H1 (cell line): ENCODE measurements around the gene MIS18A. TPM values are rescaled to one million over a fixed set of nuclear protein-coding genes. Genes with fewer than 3 reads are reported as not detected.
A peak's percentile ranks its signal among the peaks of the same experiment; 100 is the strongest.

Experiments
- CBX8 ChIP-seq: fragments of 300-800, 300-1000 bp; sonication (generic); IDR thresholded peaks from 2 replicates; pipeline ENCODE4 v1.7.1; 2016; ENCODE audit warnings: low read depth, low read length, borderline replicate concordance
- EP300 ChIP-seq, 2 experiments: IDR thresholded peaks; 1 replicate in 1 of 2; 2 replicates in 1 of 2; pipeline ENCODE4 v1.6.1; 2011 to 2012; ENCODE audit warnings: low read depth in 2 of 2, low read length in 2 of 2, mild to moderate bottlenecking in 2 of 2, borderline replicate concordance in 1 of 2, inconsistent platforms in 1 of 2, moderate library complexity in 1 of 2
- KDM4A ChIP-seq: IDR thresholded peaks from one replicate; pipeline ENCODE4 v1.7.1; 2012; ENCODE audit warnings: low read depth, mild to moderate bottlenecking, moderate library complexity, low read length, inconsistent platforms; ENCODE audit not compliant: severe bottlenecking
- KDM5A ChIP-seq: fragments of 200-600 bp; IDR thresholded peaks from 2 replicates; pipeline ENCODE4 v1.7.1; 2012; ENCODE audit warnings: mild to moderate bottlenecking, low read length, inconsistent platforms, mixed read lengths
- NRF1 ChIP-seq: IDR thresholded peaks from 2 replicates; pipeline ENCODE4 v1.6.1; 2011; ENCODE audit warnings: mild to moderate bottlenecking, low read depth, low read length, improper control_type of control experiment
- PHF8 ChIP-seq: fragments of 200-600 bp; sonication (generic); conservative IDR thresholded peaks from 2 replicates; pipeline ENCODE4 v1.7.1; 2012; ENCODE audit warnings: low read depth, mild to moderate bottlenecking, inconsistent platforms, low read length, moderate library complexity
- RAD21 ChIP-seq, 2 experiments: IDR thresholded peaks in 1 of 2; conservative IDR thresholded peaks in 1 of 2; 2 replicates each; pipeline ENCODE4 v1.6.1; 2011; ENCODE audit warnings: low read depth in 2 of 2, low read length in 2 of 2, improper control_type of control experiment in 1 of 2, inconsistent platforms in 1 of 2, mild to moderate bottlenecking in 1 of 2, moderate library complexity in 1 of 2
- RBBP5 ChIP-seq: IDR thresholded peaks from 2 replicates; pipeline ENCODE4 v1.7.1; 2012; ENCODE audit warnings: low read depth, mild to moderate bottlenecking, inconsistent platforms, low read length, moderate library complexity, borderline replicate concordance
- SIX5 ChIP-seq: IDR thresholded peaks from 2 replicates; pipeline ENCODE4 v1.6.1; 2011; ENCODE audit warnings: mild to moderate bottlenecking, low read depth, low read length
- SP4 ChIP-seq: IDR thresholded peaks from 2 replicates; pipeline ENCODE4 v1.6.1; 2012; ENCODE audit warnings: low read length, inconsistent platforms
- SRF ChIP-seq: IDR thresholded peaks from 2 replicates; pipeline ENCODE4 v1.6.1; 2011; ENCODE audit warnings: mild to moderate bottlenecking, low read depth, low read length, moderate library complexity
- TAF7 ChIP-seq: optimal IDR thresholded peaks from 2 replicates; pipeline ENCODE3; 2011; ENCODE audit warnings: low read depth, mild to moderate bottlenecking, inconsistent platforms, low read length, moderate library complexity, borderline replicate concordance
- TBP ChIP-seq: IDR thresholded peaks from 2 replicates; pipeline ENCODE4 v1.6.1; 2011; ENCODE audit warnings: low read depth, low read length, improper control_type of control experiment
- YY1 ChIP-seq: IDR thresholded peaks from 2 replicates; pipeline ENCODE4 v1.6.1; 2011; ENCODE audit warnings: low read depth, mild to moderate bottlenecking, low read length
- polyA plus RNA-seq, 7 experiments: library from polyadenylated mRNA; depleted of rRNA in 3 of 7; stranded (reverse) in 5 of 7; unstranded in 2 of 7; fragments of >200 nt in 5 of 7; fragments of 200-250 nt in 2 of 7; gene quantifications; 1 replicate in 5 of 7; 2 replicates in 1 of 7; 4 replicates in 1 of 7; pipeline versions ENCODE4 v1.2.1 to v1.2.3, GENCODE V29; 2011 to 2013; ENCODE audit warnings: missing spikeins in 2 of 7, mixed read lengths in 2 of 7
- total RNA-seq: library from RNA; stranded (reverse); fragmentation: NEBNext Ultra II Directional; extraction: Animal tissue kit (Norgen Biotek cat#: 25700); gene quantifications from 2 replicates; pipeline ENCODE4 v1.2.1, GENCODE V29; 2021
- TF ChIP-seq, protein P1 (sequence below): IDR thresholded peaks from 2 replicates; pipeline ENCODE4 v1.6.1; 2011; ENCODE audit warnings: low read depth, mild to moderate bottlenecking, low read length; ENCODE audit not compliant: insufficient read depth
- TF ChIP-seq, protein P2 (sequence below): IDR thresholded peaks from 2 replicates; pipeline ENCODE4 v1.6.1; 2012; ENCODE audit warnings: inconsistent platforms
- TF ChIP-seq, protein P3 (sequence below): IDR thresholded peaks from 2 replicates; pipeline ENCODE4 v1.6.1; 2011; ENCODE audit warnings: low read length, improper control_type of control experiment
- TF ChIP-seq, protein P4 (sequence below), 3 experiments: IDR thresholded peaks; 1 replicate in 2 of 3; 2 replicates in 1 of 3; pipeline versions ENCODE4 v1.5.1 to v1.6.1; 2011; ENCODE audit warnings: low read length in 3 of 3, mild to moderate bottlenecking in 3 of 3, inconsistent platforms in 2 of 3, low read depth in 1 of 3, moderate library complexity in 1 of 3; ENCODE audit not compliant: insufficient read depth in 1 of 3; ENCODE audit errors: control extremely low read depth in 1 of 3

MIS18A gene
- total and polyA plus RNA-seq, 2 of the 8 experiments (the other 6 are each of a cell fraction or from before 2014, with no cell fraction given), result 28.9 to 53.0 TPM

DNA sequence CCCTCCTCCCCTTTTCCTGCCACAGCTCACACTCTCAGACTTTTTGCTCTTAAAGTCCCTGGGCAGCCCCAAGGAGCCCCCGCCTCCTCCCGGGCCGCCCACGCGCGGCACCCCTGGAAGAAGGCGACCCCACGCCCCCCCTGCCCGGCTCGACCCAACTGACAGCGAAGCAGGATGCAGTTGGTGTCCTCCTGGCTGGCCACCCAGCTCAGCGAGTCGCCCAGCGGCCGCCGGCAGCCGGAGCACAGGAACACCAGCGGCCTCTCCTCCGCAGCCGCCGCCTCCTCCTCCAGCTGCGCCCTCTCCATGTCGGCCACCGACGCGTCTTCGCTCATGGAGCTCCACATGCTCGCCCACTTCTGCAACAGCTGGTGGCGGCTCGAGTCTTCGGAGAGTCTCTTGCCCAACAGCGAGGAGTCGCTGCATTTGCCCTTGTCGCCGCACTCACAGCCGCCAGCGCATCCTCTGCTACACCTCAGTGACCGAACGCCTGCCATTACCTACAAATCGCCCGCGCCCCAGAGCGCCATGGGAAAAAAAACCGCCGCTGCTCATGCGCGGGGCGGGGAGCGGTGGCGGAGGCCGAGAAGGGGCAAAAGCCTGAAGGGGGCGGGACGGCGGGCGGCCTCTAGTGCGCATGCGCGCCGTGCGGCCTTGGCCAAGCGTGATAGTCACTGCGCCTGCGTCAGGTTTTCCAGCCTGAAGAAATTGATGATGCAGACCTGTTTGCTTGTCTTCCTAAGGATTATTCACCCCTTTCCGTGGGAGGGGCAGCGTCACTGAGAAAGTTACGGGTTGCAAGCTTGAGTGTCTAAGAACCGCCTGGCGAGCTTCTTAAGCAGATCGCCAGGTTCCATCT is at the start of gene MIS18A (continued):
- TF ChIP-seq, protein P1, sequence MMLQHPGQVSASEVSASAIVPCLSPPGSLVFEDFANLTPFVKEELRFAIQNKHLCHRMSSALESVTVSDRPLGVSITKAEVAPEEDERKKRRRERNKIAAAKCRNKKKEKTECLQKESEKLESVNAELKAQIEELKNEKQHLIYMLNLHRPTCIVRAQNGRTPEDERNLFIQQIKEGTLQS, result peak; percentile 10; the same call in 1 of the 2 replicates
- TF ChIP-seq KDM4A (peak; percentile 87), SRF (no peak), RAD21 (IDR thresholded peaks at IDR 0.05 in 1 of 2, conservative IDR thresholded peaks at IDR 0.05 in 1 of 2; ENCODE audit: low read depth in 2 of 2, low read length in 2 of 2) (peak in 1 of 2 experiments; percentile 6; a peak in 1 of 4 replicates), NRF1 (peak; percentile 97), YY1 (peak; percentile 85), TBP (peak; percentile 52; the same call in 1 of the 2 replicates), CBX8 (no peak), EP300 (IDR thresholded peaks at IDR 0.05; ENCODE audit: borderline replicate concordance in 1 of 2, low read depth in 2 of 2, low read length in 2 of 2) (no peak), SP4 (no peak; the same call in 1 of the 2 replicates), SIX5 (no peak), PHF8 (peak; percentile 73), KDM5A (peak; percentile 33; the same call in 1 of the 2 replicates), TAF7 (peak; percentile 52), RBBP5 (peak; percentile 63)
- TF ChIP-seq, protein P2, sequence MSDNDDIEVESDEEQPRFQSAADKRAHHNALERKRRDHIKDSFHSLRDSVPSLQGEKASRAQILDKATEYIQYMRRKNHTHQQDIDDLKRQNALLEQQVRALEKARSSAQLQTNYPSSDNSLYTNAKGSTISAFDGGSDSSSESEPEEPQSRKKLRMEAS, result peak; percentile 67
- TF ChIP-seq, protein P3, sequence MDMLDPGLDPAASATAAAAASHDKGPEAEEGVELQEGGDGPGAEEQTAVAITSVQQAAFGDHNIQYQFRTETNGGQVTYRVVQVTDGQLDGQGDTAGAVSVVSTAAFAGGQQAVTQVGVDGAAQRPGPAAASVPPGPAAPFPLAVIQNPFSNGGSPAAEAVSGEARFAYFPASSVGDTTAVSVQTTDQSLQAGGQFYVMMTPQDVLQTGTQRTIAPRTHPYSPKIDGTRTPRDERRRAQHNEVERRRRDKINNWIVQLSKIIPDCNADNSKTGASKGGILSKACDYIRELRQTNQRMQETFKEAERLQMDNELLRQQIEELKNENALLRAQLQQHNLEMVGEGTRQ, result no peak
- TF ChIP-seq, protein P4, sequence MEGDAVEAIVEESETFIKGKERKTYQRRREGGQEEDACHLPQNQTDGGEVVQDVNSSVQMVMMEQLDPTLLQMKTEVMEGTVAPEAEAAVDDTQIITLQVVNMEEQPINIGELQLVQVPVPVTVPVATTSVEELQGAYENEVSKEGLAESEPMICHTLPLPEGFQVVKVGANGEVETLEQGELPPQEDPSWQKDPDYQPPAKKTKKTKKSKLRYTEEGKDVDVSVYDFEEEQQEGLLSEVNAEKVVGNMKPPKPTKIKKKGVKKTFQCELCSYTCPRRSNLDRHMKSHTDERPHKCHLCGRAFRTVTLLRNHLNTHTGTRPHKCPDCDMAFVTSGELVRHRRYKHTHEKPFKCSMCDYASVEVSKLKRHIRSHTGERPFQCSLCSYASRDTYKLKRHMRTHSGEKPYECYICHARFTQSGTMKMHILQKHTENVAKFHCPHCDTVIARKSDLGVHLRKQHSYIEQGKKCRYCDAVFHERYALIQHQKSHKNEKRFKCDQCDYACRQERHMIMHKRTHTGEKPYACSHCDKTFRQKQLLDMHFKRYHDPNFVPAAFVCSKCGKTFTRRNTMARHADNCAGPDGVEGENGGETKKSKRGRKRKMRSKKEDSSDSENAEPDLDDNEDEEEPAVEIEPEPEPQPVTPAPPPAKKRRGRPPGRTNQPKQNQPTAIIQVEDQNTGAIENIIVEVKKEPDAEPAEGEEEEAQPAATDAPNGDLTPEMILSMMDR (IDR thresholded peaks at IDR 0.05; ENCODE audit: control extremely low read depth in 1 of 3, insufficient read depth in 1 of 3, low read depth in 1 of 3, low read length in 3 of 3), result peak in 2 of 3 experiments; percentile 1 to 9; a peak in 1 of 4 replicates
